ENCODE measurements around the gene SLC35E3.

The SLC35E3 gene

DNA sequence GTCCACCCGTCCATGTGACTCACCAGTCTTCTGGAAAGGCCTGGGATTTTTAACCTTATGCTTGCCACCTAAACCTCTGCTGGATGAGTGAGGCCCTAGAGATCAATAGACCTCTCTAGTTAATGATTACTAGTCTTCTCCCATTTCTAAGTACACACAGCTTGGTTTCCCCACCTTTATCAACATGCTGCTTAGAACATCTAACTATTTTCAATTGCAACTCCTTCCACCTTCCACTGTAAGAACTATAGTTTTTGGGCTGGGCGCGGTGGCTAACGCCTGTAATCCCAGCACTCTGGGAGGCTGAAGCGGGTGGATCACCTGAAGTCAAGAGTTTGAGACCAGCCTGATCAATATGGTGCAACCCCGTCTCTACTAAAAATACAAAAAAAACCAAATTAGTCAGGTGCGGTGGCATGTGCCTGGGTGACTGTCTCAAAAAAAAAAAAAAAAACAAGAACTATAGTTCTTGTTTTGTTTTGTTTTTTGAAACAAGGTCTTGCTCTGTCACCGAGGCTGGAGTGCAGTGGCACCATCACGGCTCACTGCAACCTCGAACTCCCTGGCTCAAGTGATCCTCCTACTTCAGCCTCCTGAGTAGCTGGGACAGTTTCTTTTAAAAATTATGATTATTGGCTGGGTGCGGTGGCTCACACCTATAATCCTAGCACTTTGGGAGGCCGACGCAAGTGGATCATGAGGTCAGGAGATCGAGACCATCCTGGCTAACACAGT, 43.3 kb downstream of the SLC35E3 start:
- DNase-seq (ENCODE audit: low read depth, low spot score), result no peak
- no peaks in the 10 kb centered on the region for H3K27me3 ChIP-seq (ENCODE audit: insufficient read depth, insufficient read length)
- no peaks in the 10 kb centered on the region for H3K9me3 ChIP-seq (ENCODE audit: insufficient read depth, low read length)
- H3K4me3 ChIP-seq (ENCODE audit: insufficient read length, low read depth), result no peak overlapping the region
- TF ChIP-seq YY1 (IDR thresholded peaks at IDR 0.05; ENCODE audit: insufficient read depth, insufficient read length) (no peak), SUZ12 (IDR thresholded peaks at IDR 0.05; ENCODE audit: extremely low read depth, insufficient read depth, insufficient read length) (no peak), ZNF274 (IDR thresholded peaks at IDR 0.05; ENCODE audit: low read depth, low read length) (no peak)
- H3K9ac ChIP-seq (ENCODE audit: insufficient read length, low read depth), result no peak overlapping the region
- no peaks in the 10 kb centered on the region for H3K4me1 ChIP-seq (ENCODE audit: insufficient read depth, insufficient read length)
- no peaks in the 10 kb centered on the region for H3K36me3 ChIP-seq (ENCODE audit: insufficient read depth, insufficient read length, low read length)

DNA sequence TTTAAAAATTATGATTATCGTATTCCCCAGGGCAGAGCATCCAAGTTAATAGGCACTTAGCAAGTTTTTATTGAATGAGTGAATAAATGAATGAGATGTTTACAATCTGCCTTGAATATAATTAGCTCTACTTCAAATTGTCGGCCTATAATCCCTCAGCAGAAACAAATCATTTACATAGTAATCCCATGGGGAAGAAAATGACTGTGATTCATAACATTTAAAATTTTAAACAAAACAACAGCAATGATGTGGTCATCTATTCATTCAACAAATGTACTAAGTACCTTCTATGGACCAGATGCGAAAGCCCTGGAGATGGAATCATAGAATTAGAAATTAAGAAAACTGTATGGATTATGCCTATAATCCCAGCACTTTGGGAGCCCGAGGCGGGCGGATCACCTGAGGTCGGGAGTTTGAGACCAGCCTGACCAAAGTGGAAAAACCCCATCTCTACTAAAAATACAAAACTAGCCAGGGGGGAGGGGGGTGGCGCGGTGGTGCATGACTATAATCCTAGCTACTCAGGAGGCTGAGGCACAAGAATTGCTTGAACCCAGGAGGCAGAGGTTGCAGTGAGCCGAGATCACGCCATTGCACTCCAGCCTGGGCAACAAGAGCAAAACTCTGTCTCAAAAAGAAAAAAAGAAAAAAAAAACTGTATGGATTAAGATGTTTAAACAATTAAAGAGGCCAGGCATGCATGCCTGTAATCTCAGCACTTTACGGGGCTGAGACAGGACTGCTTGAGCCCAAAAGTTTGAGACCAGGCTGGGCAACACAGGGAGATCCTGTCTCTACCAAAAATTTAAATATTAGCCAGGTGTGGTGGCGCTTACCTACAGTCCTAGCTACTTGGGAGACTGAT, 44.3 kb downstream of the SLC35E3 start:
- Histone ChIP-seq H3K36me3 (ENCODE audit: insufficient read depth, insufficient read length, low read length) (no peaks in the 10 kb centered on the region), H3K4me1 (ENCODE audit: insufficient read depth, insufficient read length) (no peaks in the 10 kb centered on the region), H3K9me3 (ENCODE audit: insufficient read depth, low read length) (no peaks in the 10 kb centered on the region), H3K27me3 (ENCODE audit: insufficient read depth, insufficient read length) (no peaks in the 10 kb centered on the region), H3K9ac (ENCODE audit: insufficient read length, low read depth) (no peak overlapping the region), H3K4me3 (ENCODE audit: insufficient read length, low read depth) (no peak overlapping the region)
- no peak for DNase-seq (ENCODE audit: low read depth, low spot score)
- no peak for TF ChIP-seq ZNF274 (IDR thresholded peaks at IDR 0.05; ENCODE audit: low read depth, low read length)
- TF ChIP-seq SUZ12 (IDR thresholded peaks at IDR 0.05; ENCODE audit: extremely low read depth, insufficient read depth, insufficient read length), result no peak
- TF ChIP-seq YY1 (IDR thresholded peaks at IDR 0.05; ENCODE audit: insufficient read depth, insufficient read length), result no peak

DNA sequence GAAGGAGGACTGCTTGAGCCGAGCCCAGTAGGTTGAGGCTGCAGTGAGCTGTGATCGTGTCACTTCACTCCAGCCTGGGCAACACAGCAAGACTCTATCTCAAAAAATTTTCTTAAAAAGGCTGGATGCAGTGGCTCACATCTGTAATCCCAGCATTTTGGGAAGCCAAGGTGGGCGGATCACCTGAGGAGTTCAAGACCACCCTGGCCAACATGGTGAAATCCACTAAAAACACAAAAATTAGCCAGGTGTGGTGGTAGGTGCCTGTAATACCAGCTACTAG, 44.9 kb downstream of the SLC35E3 start:
- no peaks in the 10 kb centered on the region for H3K27me3 ChIP-seq (ENCODE audit: insufficient read depth, insufficient read length)
- no peak for DNase-seq (ENCODE audit: low read depth, low spot score)
- H3K9me3 ChIP-seq (ENCODE audit: insufficient read depth, low read length), result no peaks in the 10 kb centered on the region
- TF ChIP-seq YY1 (IDR thresholded peaks at IDR 0.05; ENCODE audit: insufficient read depth, insufficient read length) (no peak), SUZ12 (IDR thresholded peaks at IDR 0.05; ENCODE audit: extremely low read depth, insufficient read depth, insufficient read length) (no peak), ZNF274 (IDR thresholded peaks at IDR 0.05; ENCODE audit: low read depth, low read length) (no peak)
- no peaks in the 10 kb centered on the region for H3K4me1 ChIP-seq (ENCODE audit: insufficient read depth, insufficient read length)
- no peak overlapping the region for H3K4me3 ChIP-seq (ENCODE audit: insufficient read length, low read depth)
- H3K9ac ChIP-seq (ENCODE audit: insufficient read length, low read depth), result no peak overlapping the region
- no peaks in the 10 kb centered on the region for H3K36me3 ChIP-seq (ENCODE audit: insufficient read depth, insufficient read length, low read length)

DNA sequence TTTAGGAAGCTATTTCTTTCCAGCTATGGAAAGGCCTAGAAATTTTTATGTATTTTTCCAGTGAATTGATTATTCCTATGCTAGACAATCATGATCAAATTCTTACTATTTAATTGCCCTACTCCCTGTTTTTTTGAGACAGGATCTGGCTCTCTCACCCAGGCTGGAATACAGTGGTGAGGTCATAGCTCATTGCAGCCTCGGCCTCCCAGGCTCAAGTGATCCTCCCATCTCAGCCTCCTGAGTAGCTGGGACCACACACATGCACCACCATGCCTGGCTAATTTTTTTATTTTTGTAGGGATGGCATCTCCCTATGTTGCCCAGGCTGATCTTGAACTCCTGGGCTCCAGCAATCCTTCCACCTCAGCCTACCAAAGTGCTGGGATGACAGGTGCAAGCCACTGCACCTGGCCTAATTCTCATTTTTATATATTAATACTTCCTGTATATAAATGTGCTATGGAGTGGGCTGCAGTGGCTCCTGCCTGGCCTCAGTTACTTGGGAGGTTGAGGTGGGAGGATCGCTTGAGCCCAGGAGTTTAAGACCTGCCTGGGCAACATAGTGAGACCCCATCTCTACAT, 46.0 kb downstream of the SLC35E3 start:
- no peaks in the 10 kb centered on the region for H3K36me3 ChIP-seq (ENCODE audit: insufficient read depth, insufficient read length, low read length)
- no peaks in the 10 kb centered on the region for H3K4me1 ChIP-seq (ENCODE audit: insufficient read depth, insufficient read length)
- no peak overlapping the region for H3K9ac ChIP-seq (ENCODE audit: insufficient read length, low read depth)
- TF ChIP-seq SUZ12 (IDR thresholded peaks at IDR 0.05; ENCODE audit: extremely low read depth, insufficient read depth, insufficient read length) (no peak), ZNF274 (IDR thresholded peaks at IDR 0.05; ENCODE audit: low read depth, low read length) (no peak), YY1 (IDR thresholded peaks at IDR 0.05; ENCODE audit: insufficient read depth, insufficient read length) (no peak)
- H3K4me3 ChIP-seq (ENCODE audit: insufficient read length, low read depth), result no peak overlapping the region
- no peak for DNase-seq (ENCODE audit: low read depth, low spot score)
- H3K27me3 ChIP-seq (ENCODE audit: insufficient read depth, insufficient read length), result no peaks in the 10 kb centered on the region
- H3K9me3 ChIP-seq (ENCODE audit: insufficient read depth, low read length), result no peaks in the 10 kb centered on the region

DNA sequence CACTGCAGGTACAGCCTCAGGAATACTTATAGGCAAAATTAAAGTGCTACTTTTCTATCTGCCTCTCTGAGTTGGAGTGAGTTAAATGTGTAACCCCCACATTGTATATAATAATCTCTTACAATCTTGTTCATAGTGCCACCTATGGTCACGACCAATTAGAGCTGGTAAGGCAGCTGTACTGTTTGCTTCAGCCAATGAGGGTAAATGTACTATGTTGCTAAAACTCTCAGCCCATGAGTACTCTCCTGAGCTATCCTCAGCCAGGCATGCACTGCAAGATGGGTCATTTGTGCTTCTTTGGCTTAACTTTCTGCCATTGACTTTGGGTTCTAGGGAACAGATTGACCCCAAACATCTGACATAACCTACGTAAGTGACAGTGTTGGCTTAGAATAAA, 47.0 kb downstream of the SLC35E3 start:
- DNase-seq (ENCODE audit: low read depth, low spot score), result no peak
- H3K4me3 ChIP-seq (ENCODE audit: insufficient read length, low read depth), result no peak overlapping the region
- TF ChIP-seq YY1 (IDR thresholded peaks at IDR 0.05; ENCODE audit: insufficient read depth, insufficient read length) (no peak), ZNF274 (IDR thresholded peaks at IDR 0.05; ENCODE audit: low read depth, low read length) (no peak), SUZ12 (IDR thresholded peaks at IDR 0.05; ENCODE audit: extremely low read depth, insufficient read depth, insufficient read length) (no peak)
- no peaks in the 10 kb centered on the region for H3K4me1 ChIP-seq (ENCODE audit: insufficient read depth, insufficient read length)
- H3K9ac ChIP-seq (ENCODE audit: insufficient read length, low read depth), result no peak overlapping the region
- no peaks in the 10 kb centered on the region for H3K9me3 ChIP-seq (ENCODE audit: insufficient read depth, low read length)
- no peaks in the 10 kb centered on the region for H3K27me3 ChIP-seq (ENCODE audit: insufficient read depth, insufficient read length)
- no peaks in the 10 kb centered on the region for H3K36me3 ChIP-seq (ENCODE audit: insufficient read depth, insufficient read length, low read length)

DNA sequence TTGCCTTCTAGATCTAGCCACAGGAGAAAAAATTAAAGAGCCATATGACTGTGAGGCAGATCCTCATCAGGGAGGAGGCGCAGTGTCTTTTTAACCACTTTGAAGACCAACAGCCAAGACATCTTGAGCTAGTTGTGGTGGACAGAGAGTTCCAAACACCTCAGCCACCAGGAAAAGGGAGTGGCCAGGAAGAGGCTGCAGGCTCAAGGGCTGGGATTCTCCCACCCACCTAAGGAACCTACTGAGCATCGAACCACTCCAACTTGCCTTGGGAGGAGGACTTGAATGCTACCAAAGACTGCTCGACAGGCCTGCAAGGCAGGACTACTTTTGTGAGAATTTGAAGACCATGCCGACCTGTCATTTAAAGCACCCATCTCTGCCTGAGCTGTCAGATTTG, 47.5 kb downstream of the SLC35E3 start:
- H3K9me3 ChIP-seq (ENCODE audit: insufficient read depth, low read length), result no peaks in the 10 kb centered on the region
- H3K4me3 ChIP-seq (ENCODE audit: insufficient read length, low read depth), result no peak overlapping the region
- no peaks in the 10 kb centered on the region for H3K27me3 ChIP-seq (ENCODE audit: insufficient read depth, insufficient read length)
- TF ChIP-seq ZNF274 (IDR thresholded peaks at IDR 0.05; ENCODE audit: low read depth, low read length) (no peak), SUZ12 (IDR thresholded peaks at IDR 0.05; ENCODE audit: extremely low read depth, insufficient read depth, insufficient read length) (no peak)
- no peaks in the 10 kb centered on the region for H3K36me3 ChIP-seq (ENCODE audit: insufficient read depth, insufficient read length, low read length)
- H3K4me1 ChIP-seq (ENCODE audit: insufficient read depth, insufficient read length), result no peaks in the 10 kb centered on the region
- no peak overlapping the region for H3K9ac ChIP-seq (ENCODE audit: insufficient read length, low read depth)
- DNase-seq (ENCODE audit: low read depth, low spot score), result no peak

DNA sequence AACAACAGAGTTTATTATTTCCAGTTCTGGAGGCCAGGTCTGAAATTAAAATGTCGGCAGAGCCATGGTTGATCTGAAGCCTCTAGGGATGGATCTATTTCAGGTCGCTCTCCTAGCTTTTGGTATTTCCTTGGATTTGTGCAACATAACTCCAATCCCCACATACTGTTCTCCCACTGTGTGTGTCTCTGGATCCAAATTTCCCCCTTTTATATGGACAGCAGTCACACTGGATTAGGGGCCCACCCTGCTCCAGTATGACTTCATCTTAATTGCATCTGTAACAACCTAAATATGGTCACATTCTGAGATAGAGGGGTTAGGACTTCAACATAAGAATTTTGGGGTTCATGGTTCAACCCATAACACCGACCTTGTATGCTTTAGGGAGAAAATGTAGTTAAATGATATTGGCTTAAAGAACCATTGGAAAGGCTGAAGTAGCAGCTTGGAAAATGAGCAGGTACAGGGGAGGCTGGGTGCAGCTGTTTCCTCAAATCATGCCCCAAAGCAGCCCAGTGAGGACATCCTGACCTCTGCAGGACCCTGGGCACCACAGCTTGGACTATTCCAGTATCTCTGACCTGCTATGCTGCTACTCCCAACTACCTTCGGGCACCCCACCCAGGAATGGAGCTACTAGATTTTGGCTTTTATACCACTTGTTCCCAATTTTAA, 48.1 kb downstream of the SLC35E3 start:
- no peaks in the 10 kb centered on the region for H3K4me1 ChIP-seq (ENCODE audit: insufficient read depth, insufficient read length)
- no peaks in the 10 kb centered on the region for H3K27me3 ChIP-seq (ENCODE audit: insufficient read depth, insufficient read length)
- TF ChIP-seq SUZ12 (IDR thresholded peaks at IDR 0.05; ENCODE audit: extremely low read depth, insufficient read depth, insufficient read length), result no peak
- no peak for TF ChIP-seq YY1 (IDR thresholded peaks at IDR 0.05; ENCODE audit: insufficient read depth, insufficient read length)
- TF ChIP-seq ZNF274 (IDR thresholded peaks at IDR 0.05; ENCODE audit: low read depth, low read length), result no peak
- H3K9ac ChIP-seq (ENCODE audit: insufficient read length, low read depth), result no peak overlapping the region
- H3K9me3 ChIP-seq (ENCODE audit: insufficient read depth, low read length), result no peaks in the 10 kb centered on the region
- H3K36me3 ChIP-seq (ENCODE audit: insufficient read depth, insufficient read length, low read length), result no peaks in the 10 kb centered on the region
- no peak for DNase-seq (ENCODE audit: low read depth, low spot score)
- no peak overlapping the region for H3K4me3 ChIP-seq (ENCODE audit: insufficient read length, low read depth)
